Measurements from ENCODE around the gene TMEM132D.

TMEM132D gene

DNA sequence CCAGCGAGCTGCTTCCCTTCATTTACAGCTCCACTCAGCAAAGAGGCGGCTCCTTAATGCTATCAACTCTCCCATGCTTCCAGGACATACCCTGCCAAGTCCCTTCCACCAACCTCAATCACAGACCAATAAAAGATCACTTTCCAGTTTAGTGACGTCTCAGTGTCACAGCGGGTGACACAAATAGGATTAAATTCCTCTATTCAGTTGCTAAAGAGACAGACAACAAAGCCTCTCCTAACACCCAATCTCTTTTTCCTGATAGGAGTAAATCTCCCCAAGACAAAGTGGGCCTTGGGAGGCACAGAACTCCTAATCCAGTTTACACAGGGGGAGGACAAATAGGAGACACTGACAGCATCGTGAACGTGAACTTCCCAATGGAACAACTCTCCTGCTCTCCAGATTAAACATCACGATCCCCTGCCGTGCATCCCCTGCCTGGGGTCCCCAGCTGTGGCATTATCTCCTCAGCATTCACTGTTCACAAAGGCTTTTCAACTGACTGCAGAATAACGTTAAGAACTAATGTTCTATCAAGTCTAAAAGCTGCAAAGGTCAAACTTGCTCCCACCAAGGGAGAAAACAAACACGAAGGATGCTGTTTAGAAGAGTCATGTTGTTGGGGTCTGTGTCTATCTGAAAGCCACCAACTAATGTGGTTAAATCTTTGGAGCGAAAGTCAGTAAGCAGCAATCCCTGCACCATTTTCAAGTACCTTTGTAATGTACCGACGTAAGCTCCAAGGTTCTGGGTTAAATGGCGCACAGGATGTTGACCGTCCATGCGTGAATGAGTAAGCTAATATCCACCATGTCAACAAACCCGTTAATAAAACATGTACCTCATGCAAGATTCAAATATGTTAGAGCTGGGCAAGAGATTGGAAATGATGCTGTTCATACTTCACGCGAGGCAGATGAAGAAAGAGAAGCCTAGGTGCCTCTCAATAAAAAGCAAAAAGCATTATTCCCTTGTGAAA lies 31.5 kb downstream of the TMEM132D start:
- DNase-seq, result peak; percentile 87

DNA sequence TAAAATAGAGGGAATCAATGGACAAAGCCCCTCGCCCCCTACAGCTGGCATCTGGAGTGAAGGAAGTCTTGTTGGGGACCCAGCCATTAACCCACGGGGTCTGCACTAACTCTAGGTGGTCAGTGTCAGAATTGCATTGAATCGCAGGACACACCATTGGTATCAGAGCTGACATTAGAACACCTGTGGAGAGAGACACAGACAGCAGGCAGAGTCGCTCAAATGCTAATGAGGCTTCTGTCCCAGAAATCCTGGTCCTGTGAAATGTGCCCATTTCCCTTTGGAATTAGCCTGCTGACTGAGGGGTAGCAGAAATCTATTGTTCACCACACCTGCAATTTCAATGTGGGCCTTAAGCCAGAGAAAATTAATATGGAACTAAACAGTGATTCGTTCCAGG lies 33.0 kb downstream of the TMEM132D start:
- DNase-seq, result no peak

DNA sequence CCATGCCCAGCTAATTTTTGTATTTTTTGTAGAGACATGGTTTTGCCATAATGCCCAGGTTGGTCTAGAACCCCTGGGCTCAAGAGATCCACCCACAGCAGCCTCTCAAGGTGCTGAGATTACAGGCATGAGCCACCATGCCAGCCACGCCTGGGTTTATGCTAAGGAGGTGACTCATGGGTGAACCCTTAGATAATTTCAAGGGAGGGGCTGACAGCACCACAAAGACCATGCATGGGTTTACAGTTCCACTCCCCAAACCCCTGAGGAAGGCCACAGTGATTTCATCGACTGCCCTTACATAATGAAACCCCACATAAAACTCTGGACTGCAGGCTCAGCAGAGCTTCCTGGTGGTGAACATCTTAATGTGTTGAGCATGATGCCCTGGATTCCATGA lies 33.7 kb downstream of the TMEM132D start:
- DNase-seq, result no peak

DNA sequence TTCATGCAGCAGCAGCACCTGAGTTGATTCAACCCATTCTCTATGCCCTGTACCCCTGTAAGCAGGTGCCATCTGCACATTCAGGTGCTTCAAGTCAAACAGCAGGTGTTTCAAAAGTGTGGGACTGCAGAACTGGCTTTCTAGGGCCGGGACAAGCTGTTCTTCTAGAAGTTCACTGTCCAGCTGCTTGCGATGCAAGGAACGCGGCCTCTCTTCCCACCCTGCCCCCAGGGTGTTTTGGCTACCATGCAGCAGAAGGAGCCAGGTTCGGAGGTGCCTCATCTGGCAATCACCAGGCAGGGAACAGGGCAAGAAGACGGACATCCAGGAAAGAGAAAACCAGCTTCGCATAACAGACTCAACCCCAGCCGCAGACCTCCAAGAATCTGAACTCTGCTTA lies 35.2 kb downstream of the TMEM132D start:
- DNase-seq, result no peak

DNA sequence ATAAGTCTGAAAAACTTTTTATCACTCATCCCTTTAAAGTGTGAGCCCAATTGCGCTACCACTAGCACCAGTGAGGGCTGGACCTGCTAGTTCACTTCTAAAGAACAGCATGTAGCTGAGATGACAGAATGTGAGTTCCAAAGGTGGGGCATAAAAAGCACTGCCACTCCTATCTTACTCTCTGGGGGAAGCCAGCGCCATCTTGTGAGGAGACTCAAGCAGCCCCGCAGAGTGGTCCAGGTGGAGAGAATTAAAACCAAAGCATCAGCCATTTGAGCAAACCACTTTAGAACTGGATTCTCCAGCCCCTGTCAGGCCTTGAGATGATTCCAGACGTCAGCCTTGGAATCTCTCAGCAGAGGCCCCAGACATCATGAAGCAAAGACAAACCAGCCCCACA lies 39.9 kb downstream of the TMEM132D start:
- DNase-seq, result no peak

DNA sequence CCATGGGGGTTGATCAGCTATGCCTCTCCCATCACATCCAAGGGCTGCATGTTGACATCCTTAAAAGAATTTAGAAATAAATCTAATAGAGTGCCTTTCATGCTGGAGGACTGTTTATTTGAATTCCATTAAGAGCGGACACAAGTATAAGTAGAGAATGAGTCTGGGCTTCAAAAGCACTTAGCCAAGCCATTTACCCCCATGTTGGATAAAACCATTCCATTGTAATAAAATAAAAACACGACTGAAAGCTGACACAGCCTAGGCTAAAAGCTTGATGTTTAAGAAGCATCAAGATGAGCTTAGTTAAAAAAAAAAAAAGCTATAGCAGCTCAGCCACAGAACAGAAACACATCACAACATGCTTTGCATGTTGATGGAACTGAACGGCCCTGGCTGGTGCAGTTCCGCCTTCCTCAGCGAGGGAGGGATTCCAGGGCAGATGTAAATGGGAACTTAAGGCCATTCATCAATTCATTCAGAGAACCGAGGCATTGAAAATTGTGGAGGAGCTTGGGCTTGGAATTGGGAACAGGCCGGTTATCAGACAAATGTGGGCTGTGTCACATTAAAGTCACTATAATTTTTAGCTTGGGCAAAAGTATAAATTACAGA lies 41.2 kb downstream of the TMEM132D start:
- DNase-seq, result no peak

DNA sequence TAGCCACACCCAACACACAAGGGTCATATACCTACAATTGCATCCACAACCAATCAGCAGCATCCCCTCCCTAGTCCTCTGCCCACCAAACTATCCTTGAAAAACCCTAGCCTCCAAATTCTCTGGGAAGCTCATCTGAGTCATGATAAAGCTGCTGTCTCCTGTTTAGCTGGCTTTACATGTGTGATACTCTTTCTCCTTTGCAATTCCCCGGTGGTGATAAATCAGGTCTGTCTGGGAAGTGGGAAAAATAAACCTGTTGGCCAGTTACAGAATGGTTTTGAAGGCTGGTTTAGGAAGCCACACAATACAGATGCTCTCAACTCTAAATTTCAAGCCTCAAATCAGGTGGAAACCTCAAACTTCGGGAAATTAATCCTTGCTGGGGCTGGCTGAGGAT lies 41.9 kb downstream of the TMEM132D start:
- DNase-seq, result no peak

DNA sequence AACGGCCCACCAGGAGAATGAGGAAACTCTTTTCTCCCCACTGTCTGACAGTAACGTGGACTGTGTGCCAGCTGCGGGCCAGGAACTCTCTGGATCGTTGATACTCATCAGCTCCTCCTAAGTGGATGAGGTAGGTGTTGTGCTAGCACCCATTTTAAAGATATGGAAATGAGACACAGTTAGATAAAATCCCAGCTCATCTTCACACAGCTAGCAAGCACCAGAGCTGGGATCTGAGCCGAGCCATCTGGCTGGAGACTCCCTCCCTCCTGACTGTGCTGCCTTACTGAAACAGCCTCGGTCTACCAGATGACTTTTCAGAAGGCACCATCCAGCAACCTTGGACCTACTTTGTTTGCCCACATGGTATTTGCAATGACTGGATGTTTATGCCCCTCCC lies 49.2 kb downstream of the TMEM132D start:
- DNase-seq, result no peak

DNA sequence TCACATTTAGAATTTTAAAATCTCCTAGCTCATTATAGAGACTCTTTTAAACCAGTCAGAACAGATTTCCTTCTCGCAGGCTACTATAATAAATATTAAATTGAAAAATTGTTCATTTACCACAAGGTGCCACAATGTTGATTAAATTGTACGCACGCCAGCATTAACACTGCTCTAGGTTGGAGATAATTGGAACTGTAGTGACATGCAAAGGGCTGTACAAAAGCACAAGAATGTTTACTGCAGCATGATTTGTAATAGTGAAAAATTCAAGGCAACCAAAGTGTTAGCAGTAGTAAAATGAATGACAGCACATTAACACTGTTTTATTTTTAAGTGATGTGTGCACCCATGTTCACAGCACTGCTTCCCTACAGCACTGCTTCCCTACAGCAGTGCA lies 52.5 kb downstream of the TMEM132D start:
- DNase-seq, result no peak

DNA sequence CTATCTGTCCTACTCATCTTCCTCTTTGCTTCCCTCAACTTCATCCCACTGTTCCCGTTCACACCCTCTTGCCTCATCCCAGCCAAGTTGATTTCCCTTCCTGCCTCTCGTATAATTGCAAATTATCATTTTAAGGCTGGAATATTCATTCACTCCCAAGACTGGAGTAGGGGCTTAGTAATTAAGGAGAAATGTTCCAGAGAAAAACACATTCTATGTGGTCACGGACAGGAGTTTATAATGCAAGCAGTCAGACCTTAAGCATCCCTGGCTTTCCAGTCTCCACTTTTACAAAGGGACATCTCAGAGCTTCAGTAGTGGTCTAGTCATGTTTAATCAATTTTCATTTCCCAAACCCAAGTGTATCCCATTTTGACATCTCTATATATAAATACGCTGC lies 54.9 kb downstream of the TMEM132D start:
- DNase-seq, result no peak

DNA sequence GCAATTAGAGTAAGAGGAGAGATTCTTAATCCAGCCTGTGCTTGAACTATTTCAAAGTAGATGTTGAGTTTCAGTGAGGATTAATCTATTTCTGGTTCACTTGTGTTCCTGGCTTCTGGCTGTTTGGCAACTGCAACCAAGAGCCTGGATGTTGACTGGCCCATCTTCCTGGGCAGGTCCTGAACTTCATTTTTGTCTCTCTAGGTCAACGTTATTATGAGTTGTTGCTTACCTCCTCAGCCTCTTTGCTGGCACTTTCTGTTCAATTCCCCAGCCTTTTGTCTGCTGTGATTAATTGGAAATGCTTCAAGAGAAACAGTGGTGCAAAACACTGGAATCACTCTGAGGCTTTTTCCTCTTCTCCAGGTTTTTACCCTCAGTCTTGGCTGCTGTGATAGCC lies 56.8 kb downstream of the TMEM132D start:
- DNase-seq, result no peak

DNA sequence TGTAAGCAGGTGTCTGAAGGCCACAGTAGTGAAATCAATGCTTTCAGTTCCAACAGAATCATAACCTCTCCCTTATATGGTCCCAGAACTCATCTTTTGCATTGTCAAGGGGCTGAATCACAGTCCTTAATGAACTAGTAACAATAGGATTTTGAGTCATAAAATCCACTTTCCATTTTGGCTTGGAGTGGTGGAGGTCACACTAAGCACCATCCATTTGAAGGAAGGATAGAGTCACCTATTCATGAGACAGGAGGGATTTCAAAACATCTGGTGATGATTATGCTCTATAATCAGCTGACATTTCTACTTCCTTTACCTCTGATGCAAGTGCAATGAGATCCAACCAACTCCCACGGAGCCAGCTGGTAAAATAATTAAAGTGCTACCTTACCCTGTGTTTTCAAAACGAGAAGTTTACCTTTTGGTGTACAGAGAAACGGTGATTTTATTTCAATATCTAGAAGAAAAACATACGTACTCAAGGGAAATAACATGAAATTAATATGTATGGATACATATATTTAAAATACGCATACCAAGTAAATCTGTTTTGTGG lies 59.1 kb downstream of the TMEM132D start:
- DNase-seq, result no peak

DNA sequence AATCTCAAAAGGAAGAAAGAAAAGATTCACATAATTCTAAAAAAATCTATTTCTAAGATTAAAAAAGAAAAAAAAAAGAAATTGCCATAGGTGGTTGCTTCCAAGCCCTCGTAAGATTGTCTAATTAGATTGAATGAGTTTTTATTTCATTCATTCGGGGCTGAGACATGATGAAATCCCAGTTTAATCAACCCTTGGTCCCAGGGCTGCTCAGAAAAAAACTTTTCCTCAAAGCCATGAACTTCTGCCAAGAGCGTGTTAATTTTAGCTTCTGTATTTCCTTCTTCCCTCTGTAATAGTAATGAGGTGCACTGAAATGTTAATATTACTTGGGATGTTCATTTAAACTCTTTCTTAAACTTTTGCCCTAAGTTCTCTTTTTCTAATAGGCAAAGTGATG lies 62.6 kb downstream of the TMEM132D start:
- no peak for DNase-seq

DNA sequence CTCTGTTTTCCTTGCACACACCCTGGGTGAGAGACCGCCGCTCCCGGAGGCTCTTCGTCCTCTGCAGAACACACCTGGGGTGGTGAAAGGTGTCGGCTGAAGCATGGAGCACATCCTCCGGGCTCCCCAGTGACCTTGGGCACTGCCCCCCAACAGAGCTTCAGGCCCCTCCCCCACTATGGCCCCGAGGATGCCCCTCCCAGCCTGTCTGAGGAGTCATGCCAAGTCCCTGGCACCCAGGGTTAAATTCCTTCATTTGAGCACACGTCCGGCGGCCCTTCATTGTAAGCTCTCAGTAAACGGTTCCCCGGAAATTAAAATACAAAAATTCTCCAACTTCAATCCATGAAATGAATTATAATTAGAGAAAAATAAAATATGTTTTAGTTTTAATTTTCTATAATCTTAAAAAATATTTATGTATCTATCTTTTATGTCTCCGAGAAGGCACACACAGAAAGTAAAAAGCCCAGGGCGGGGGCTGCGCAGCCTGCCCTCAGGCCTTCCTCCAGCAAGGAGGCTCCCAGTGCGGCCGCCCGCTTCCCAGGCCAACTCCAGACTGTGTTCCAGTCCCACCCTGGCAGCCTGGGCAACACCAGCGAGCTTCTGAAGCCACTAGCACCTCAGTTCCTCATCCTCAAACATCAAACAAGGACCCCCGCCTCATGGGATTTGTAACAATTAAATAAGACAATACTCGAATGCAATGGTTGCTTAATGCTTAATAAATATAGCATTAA lies 63.5 kb downstream of the TMEM132D start:
- no peak for DNase-seq

DNA sequence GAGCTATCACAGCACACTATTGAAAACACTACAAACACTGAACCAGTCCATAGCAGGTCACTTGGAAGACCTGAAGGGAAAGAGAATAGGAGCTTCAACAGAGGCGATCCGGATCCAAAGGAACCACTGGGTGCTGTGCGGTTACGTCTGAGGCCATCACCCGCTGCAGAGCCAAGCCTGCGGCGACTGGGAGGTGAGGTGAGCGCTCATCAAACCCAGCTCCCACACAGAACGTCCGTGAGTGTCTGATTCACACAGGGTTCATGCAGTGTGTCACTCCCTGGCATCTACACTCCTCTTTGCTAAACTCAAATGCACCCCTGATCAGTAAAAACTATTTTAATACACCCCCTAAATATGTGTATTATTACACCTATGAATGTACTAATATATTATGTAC lies 64.1 kb downstream of the TMEM132D start:
- no peak for DNase-seq

DNA sequence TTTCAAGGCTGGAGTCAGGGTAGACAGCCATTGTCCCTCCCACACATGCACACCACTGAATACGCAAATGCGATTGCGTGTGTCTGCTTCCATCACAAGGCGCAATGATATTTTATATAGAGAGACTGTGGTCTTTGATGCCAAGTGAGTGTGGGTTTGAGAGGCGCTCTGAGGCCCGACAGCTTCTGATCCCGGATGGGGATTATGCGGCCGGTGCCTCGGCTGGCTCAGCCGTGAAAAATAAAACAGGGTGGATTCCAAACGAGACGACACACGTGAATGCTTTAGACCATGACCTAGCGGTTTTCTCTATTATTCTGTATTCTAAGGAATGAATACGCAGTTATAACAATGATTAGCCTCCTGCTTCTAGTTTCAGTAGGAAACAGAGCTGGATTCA lies 72.5 kb downstream of the TMEM132D start:
- no peak for DNase-seq

DNA sequence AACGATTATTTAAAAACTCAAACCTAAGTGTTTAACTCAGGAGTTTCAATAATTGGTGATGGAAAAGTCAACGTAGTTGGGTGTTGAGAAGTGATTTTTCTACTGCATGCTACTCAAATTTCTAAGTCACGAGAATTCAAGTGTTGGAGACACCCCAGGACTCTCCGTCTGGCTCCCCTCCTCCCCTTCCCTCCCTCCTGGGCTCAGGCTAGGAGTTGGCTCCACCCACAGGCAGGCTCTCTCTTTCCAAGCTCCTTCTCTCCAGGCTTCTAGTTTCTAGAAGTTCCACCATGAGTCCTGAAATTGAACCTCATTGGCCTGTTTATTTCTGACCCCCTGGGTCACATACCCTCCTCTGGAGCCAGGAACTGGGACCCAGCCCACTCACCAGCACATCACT lies 73.0 kb downstream of the TMEM132D start:
- no peak for DNase-seq

DNA sequence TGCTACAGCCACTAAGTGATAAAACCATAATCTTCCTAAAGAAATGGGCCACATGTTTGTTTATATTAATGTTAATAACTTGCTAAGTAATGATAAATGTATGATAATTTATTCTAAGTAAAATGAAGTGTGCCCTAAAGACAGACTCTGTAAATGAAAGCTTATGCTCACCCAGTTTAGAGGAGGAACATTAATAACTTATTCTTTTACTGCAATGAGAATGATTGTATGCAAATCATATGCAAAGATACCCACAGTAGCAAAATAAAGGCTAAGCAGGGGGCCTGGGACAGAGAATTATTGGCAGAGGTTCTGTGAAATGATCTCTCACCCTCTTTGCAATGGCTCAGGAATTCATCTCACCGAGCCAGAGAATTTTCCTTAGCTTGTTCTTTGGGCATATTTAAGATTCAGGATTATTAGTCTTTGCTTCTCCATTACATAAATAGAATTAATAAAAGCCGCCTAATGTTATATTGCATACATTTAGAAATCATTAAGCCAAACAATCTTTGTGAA lies 75.9 kb downstream of the TMEM132D start:
- DNase-seq, result no peak

DNA sequence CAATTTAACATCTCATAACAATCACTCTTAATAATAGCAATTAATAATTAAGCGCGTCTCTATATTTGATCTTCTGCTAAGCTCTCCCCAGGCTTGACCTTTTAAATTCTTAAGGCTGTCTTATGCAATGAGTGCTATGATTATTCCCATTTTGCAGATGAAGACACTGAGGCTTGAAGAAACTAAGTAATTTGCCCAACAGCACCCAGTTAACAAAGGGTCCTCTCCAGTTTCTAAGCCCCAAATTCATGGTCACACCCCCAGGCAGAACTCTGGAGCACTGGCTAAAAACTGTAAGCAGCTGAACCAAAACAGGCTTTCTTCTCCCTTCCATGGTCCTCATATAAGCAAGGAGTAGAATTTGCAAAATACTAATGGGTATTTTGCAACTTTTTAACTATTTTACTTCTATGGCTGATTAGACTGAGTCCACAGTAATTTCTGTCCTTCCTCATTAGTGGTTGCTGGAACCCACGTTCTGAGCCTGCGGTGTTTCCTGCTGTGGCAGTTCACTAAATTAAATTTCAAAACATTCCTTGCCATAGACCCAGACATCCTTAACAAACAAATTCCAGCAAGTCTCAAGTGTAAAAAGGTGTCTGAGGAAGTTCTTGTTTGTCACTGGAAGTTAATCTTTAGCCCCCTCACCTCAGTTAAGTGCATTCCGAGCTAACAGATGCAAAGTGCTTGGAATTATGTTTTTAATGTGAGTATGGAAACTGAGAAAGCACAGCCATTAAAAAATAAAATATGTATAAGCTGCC lies 76.5 kb downstream of the TMEM132D start:
- DNase-seq, result no peak

DNA sequence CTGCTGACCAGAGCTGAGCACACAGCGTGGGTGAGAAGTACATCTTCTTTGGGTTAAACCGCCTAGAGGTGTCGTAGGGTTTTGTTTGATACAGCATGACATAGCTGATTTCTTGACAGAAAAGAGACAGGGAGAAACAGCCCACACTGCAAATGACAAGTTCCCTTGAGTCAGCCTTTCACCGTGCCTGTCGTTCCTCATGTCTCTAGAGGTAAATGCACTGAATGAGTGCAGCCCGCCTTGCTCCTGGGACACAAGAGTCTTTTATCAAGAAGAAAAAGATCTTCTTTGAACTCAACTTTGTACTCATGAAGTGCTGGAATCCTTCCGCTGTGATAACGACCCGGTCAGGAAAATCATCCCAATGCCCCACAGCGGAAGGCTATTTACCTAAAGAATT lies 77.6 kb downstream of the TMEM132D start:
- DNase-seq, result no peak

DNA sequence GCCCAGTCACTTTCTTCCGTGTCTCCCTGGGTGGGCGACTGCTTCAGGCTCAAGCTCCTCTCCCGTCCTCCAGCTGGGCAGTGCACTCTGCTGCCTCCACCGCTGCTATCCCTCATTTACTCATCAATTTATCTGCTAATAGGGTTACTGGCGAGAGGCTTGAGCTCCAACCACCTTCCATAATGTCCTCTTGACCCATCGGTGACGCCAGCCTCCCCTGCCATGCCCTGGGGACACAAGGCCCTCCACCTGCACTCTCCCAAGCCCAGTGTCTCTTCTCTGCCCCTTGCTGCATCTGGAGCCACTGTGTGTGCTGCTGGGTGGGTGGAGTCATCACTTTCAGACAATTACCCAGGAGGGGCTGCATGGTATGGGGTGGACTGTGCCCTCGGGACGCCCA lies 78.5 kb downstream of the TMEM132D start:
- no peak for DNase-seq

DNA sequence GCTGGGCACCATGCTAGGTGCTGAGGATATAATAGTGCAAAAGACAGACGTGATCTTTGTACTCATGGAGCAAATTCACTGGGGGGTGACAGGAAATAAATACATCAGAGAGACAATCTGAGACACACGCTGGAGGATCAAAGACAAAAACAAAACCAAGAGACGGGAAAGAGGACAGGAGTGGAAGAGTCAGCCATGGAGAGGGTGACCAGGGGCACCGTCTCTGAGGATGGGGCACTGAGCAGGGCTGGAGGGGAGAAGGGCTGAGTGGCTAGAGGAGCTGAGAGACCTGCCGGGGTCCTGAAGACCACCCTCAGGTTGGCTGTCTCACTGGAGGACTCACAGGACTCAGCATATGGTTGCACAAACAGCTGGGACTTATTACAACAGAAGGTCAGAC lies 81.9 kb downstream of the TMEM132D start:
- no peak for DNase-seq

Measured in NCI-H146 (cell line).